Osteocyte (in vitro differentiated cells): ENCODE results near the gene VPS13D. TPM values are rescaled to one million over a fixed set of nuclear protein-coding genes. Genes with fewer than 3 reads are reported as not detected.

Source experiments
- DNase-seq: peaks from one replicate; pipeline ENCODE4 v3.0.0; 2021; ENCODE audit warnings: mixed read lengths; ENCODE audit not compliant: unreplicated experiment; ENCODE audit errors: extremely low spot score
- H3K27ac Mint-ChIP-seq: one replicate; pipeline ENCODE4 v1.8.0; 2021; ENCODE audit warnings: mild to moderate bottlenecking, mixed read lengths; ENCODE audit not compliant: unreplicated experiment
- H3K27me3 Mint-ChIP-seq: one replicate; pipeline ENCODE4 v1.8.0; 2021; ENCODE audit warnings: mixed read lengths; ENCODE audit not compliant: unreplicated experiment
- H3K36me3 Mint-ChIP-seq: one replicate; pipeline ENCODE4 v1.8.0; 2021; ENCODE audit warnings: mixed read lengths; ENCODE audit not compliant: unreplicated experiment
- H3K4me1 Mint-ChIP-seq: one replicate; pipeline ENCODE4 v1.8.0; 2021; ENCODE audit warnings: mixed read lengths; ENCODE audit not compliant: unreplicated experiment
- H3K4me3 Mint-ChIP-seq: one replicate; pipeline ENCODE4 v1.8.0; 2021; ENCODE audit warnings: mild to moderate bottlenecking, moderate library complexity, mixed read lengths; ENCODE audit not compliant: unreplicated experiment
- H3K9me3 Mint-ChIP-seq: one replicate; pipeline ENCODE4 v1.8.0; 2021; ENCODE audit warnings: mixed read lengths; ENCODE audit not compliant: unreplicated experiment
- CTCF ChIP-seq: fragments of 200-600 bp; sonication (generic); IDR thresholded peaks from 2 replicates; pipeline ENCODE4 v1.5.0; 2021; ENCODE audit warnings: antibody characterized with exemption, mild to moderate bottlenecking, moderate library complexity
- total RNA-seq: library from RNA; stranded (reverse); gene quantifications from 2 replicates; pipeline ENCODE4 v1.2.1, GENCODE V29; 2021

The VPS13D gene
- total RNA-seq, 1 donor from 2014 or later: 41.1 TPM

- Mint-ChIP-seq H3K27me3 (no peaks in the 10 kb centered on the region), H3K4me3 (no peak overlapping the region), H3K27ac (no peak overlapping the region), H3K9me3 (no peaks in the 10 kb centered on the region), H3K4me1 (peaks cover 28% of the 10 kb centered on the region), H3K36me3 (peaks cover 43% of the 10 kb centered on the region)
- DNase-seq: no peak
- no peak for TF ChIP-seq CTCF
Observed at GRCh38 chr1:12339811-12340543, 110.1 kb downstream of the VPS13D start.

DNA sequence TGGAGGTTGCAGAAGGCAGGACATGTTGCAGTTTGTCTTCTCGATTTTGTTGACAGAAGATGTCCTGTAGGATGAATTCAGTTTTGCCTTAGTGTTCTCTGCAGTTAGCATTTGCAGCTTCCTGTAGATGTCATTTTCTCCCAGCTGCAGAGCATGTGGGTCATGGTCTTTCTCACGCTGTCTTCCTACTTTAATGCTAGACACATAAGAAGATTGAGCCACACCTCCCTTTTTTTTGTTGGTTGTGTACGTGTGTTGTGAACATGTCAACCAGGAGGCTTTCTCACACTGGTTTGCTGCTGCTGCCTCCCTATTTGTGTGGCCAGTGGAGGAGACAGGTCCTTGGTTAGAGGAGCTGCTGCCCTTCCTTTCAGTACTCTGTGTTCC is 110.7 kb downstream of the VPS13D start:
- Mint-ChIP-seq H3K4me1 (peaks cover 28% of the 10 kb centered on the region), H3K4me3 (no peak overlapping the region), H3K27ac (no peak overlapping the region), H3K9me3 (no peaks in the 10 kb centered on the region), H3K36me3 (peaks cover 44% of the 10 kb centered on the region), H3K27me3 (no peaks in the 10 kb centered on the region)
- no peak for DNase-seq
- no peak for TF ChIP-seq CTCF

DNA sequence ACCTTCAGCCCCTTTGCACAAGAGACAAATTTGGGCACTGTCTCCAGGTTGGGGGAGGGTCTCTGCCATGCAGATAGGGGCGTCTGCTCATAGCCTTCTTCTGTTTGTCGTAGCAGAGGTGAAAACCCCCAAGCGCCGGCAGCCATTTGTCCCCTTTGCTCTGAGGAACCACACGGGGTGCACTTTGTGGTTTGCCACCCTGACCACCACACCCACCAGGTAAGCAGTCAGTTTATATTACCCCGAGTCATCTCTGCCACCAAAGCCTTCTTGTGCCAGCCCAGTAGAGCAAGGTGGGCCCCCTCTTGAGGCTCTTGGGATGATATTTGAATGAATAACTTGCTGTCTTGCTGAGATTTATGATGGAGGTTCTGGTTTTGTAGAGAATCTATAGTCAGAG is 111.8 kb downstream of the VPS13D start:
- peaks cover 44% of the 10 kb centered on the region for H3K36me3 Mint-ChIP-seq
- H3K27me3 Mint-ChIP-seq: no peaks in the 10 kb centered on the region
- H3K4me1 Mint-ChIP-seq: peaks cover 25% of the 10 kb centered on the region

DNA sequence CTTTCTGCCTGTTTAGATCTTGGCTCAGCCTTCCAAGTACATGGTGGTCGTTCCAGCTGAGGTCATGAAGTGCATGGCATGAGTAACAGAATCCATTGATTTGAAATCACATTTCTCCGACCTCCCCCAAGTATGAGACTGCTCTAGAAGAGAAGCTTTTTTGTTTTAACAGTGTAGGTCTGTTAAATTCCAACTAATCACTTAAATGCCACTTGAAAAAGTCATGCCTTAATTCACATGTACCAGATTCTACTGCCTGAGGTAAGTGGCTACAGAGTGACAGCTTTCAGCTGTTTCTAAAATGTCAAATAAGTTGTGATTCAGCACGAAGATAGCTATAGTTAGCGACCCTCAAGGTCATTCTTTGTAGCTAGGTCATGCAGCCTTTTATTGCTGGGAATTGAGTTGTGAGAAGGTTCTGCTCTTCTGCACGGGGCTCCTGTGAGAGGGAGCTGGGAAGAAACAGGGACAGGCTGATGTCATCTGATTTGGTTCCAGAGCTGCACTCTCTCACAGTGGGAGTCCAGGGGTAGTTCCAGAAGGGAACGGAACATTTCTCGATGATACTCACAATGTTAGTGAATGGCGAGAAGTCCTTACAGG is 112.7 kb downstream of the VPS13D start:
- no peak overlapping the region for H3K4me3 Mint-ChIP-seq
- no peak for TF ChIP-seq CTCF
- H3K27me3 Mint-ChIP-seq: no peaks in the 10 kb centered on the region
- peaks cover 18% of the 10 kb centered on the region for H3K4me1 Mint-ChIP-seq
- peaks cover 47% of the 10 kb centered on the region for H3K36me3 Mint-ChIP-seq
- no peaks in the 10 kb centered on the region for H3K9me3 Mint-ChIP-seq
- DNase-seq: no peak
- no peak overlapping the region for H3K27ac Mint-ChIP-seq

More for the DNA sequence above, 111.8 kb downstream of the VPS13D start:
- TF ChIP-seq CTCF: no peak
- DNase-seq: no peak
- H3K27ac Mint-ChIP-seq: no peak overlapping the region
- H3K4me3 Mint-ChIP-seq: no peak overlapping the region
- no peaks in the 10 kb centered on the region for H3K9me3 Mint-ChIP-seq

GRCh38 chr1:12343823-12344487 is 114.1 kb downstream of the VPS13D start:
- H3K36me3 Mint-ChIP-seq: peaks cover 55% of the 10 kb centered on the region
- DNase-seq: no peak
- H3K27me3 Mint-ChIP-seq: no peaks in the 10 kb centered on the region
- H3K4me1 Mint-ChIP-seq: peaks cover 8% of the 10 kb centered on the region
- no peak overlapping the region for H3K4me3 Mint-ChIP-seq
- no peak overlapping the region for H3K27ac Mint-ChIP-seq
- no peaks in the 10 kb centered on the region for H3K9me3 Mint-ChIP-seq
- no peak for TF ChIP-seq CTCF
